ENCODE measurements around the gene PTTG1IP2. TPM values are rescaled to one million over a fixed set of nuclear protein-coding genes. Genes with fewer than 3 reads are reported as not detected.
"Not testable (repeated sequence)": the region's sequence is repeated elsewhere in the genome, so short reads cannot be mapped to it uniquely, and the experiment has no call there.

The PTTG1IP2 gene
- total RNA-seq, 1 experiment from 2014 or later: 0.90 TPM

- Histone ChIP-seq H3K27me3 (ENCODE audit: control insufficient read depth, insufficient read depth, low read length) (no peaks in the 10 kb centered on the region), H3K4me3 (ENCODE audit: insufficient read depth, low read depth, low read length) (no peak overlapping the region), H3K36me3 (replicated peaks; ENCODE audit: control insufficient read depth, insufficient read depth, low read length) (no peaks in the 10 kb centered on the region)
- no peak for DNase-seq
Measured at GRCh38 chr7:90461219-90461618, 8.2 kb upstream of the PTTG1IP2 start.

GRCh38 chr7:90463151-90463628 lies 6.2 kb upstream of the PTTG1IP2 start:
- not testable (repeated sequence) for DNase-seq; H3K27me3 ChIP-seq (ENCODE audit: control insufficient read depth, insufficient read depth, low read length); H3K36me3 ChIP-seq (replicated peaks; ENCODE audit: control insufficient read depth, insufficient read depth, low read length); H3K4me3 ChIP-seq (ENCODE audit: insufficient read depth, low read depth, low read length)

- DNase-seq: no peak
- Histone ChIP-seq H3K4me3 (ENCODE audit: insufficient read depth, low read depth, low read length) (no peak overlapping the region), H3K36me3 (replicated peaks; ENCODE audit: control insufficient read depth, insufficient read depth, low read length) (no peaks in the 10 kb centered on the region), H3K27me3 (ENCODE audit: control insufficient read depth, insufficient read depth, low read length) (no peaks in the 10 kb centered on the region)
Measured at GRCh38 chr7:90465816-90466215, 3.6 kb upstream of the PTTG1IP2 start.

GRCh38 chr7:90472805-90473540 lies 3.5 kb downstream of the PTTG1IP2 start:
- no peak for DNase-seq
- H3K27me3 ChIP-seq (ENCODE audit: control insufficient read depth, insufficient read depth, low read length): no peaks in the 10 kb centered on the region
- no peak overlapping the region for H3K4me3 ChIP-seq (ENCODE audit: insufficient read depth, low read depth, low read length)
- H3K36me3 ChIP-seq (replicated peaks; ENCODE audit: control insufficient read depth, insufficient read depth, low read length): no peaks in the 10 kb centered on the region

- Histone ChIP-seq H3K4me3 (ENCODE audit: insufficient read depth, low read depth, low read length) (no peak overlapping the region), H3K27me3 (ENCODE audit: control insufficient read depth, insufficient read depth, low read length) (no peaks in the 10 kb centered on the region), H3K36me3 (replicated peaks; ENCODE audit: control insufficient read depth, insufficient read depth, low read length) (no peaks in the 10 kb centered on the region)
- no peak for DNase-seq
Measured at GRCh38 chr7:90473814-90474213, 4.4 kb downstream of the PTTG1IP2 start.

DNA sequence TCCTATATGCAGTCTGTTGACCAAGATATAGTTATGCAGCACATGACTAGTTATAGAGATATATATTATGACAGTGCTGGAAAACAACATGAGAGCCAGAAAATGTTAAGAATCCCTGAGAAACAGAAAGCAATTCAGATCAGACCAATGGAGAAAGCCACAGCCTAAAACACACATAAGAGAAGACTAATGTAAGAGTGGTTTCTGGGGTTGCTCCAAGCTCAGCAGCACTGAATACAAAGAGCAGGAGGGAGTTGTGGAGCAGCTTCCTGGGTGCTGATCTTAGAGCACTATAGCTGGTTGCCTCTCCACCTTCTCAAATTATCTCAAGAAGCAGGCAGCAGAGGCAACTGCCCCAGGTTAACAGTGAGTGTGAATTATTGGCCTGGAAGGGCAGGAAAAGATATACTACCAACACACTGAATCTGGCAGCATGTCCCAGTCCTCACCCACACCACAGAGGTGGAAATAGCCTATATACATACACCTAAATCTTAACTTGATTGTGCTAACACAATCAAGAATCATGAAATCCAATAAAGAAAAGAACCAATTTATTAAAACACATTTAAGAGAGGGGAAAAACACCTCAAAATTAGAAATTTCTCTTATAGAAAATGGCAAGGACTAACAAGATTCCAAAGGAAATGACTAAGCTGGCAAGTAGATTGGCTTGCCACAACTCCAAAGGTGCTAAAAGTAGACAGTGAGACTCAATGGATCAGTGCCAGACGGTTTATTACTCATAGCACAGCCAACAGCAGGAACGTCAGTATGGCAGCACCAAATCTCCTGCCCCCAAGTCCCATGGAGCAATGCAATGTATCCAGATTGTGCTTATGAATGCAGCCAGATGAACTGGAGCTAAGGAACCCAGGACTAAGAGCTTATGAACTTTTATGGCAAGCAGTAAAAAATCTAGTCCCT lies 5.1 kb downstream of the PTTG1IP2 start:
- no peaks in the 10 kb centered on the region for H3K36me3 ChIP-seq (replicated peaks; ENCODE audit: control insufficient read depth, insufficient read depth, low read length)
- H3K27me3 ChIP-seq (ENCODE audit: control insufficient read depth, insufficient read depth, low read length): no peaks in the 10 kb centered on the region
- no peak for DNase-seq
- H3K4me3 ChIP-seq (ENCODE audit: insufficient read depth, low read depth, low read length): no peak overlapping the region

DNA sequence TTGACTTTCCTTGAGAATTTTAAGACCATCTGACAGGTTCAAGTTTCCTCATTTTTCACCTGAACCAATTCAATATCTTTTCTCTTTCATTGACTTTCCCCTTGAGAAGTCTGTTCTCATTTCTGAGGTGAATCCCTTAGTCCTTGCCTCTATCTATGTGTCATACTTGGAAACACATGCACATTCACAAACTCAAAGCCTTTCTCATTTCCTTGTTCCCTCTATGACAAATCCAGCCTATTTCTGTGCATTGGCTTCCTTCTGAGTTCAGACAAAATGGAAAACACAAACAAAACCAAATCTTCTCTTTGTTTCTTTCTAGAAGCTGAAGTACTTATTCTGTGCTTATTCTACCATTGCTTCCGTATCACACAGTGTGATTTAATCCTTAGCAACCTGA lies 13.8 kb downstream of the PTTG1IP2 start:
- H3K27me3 ChIP-seq (ENCODE audit: control insufficient read depth, insufficient read depth, low read length): no peaks in the 10 kb centered on the region
- no peaks in the 10 kb centered on the region for H3K36me3 ChIP-seq (replicated peaks; ENCODE audit: control insufficient read depth, insufficient read depth, low read length)
- no peak for DNase-seq
- H3K4me3 ChIP-seq (ENCODE audit: insufficient read depth, low read depth, low read length): no peak overlapping the region

GRCh38 chr7:90484706-90485105 lies 15.3 kb downstream of the PTTG1IP2 start:
- H3K27me3 ChIP-seq (ENCODE audit: control insufficient read depth, insufficient read depth, low read length): no peaks in the 10 kb centered on the region
- no peak for DNase-seq
- no peaks in the 10 kb centered on the region for H3K36me3 ChIP-seq (replicated peaks; ENCODE audit: control insufficient read depth, insufficient read depth, low read length)
- no peak overlapping the region for H3K4me3 ChIP-seq (ENCODE audit: insufficient read depth, low read depth, low read length)

DNA sequence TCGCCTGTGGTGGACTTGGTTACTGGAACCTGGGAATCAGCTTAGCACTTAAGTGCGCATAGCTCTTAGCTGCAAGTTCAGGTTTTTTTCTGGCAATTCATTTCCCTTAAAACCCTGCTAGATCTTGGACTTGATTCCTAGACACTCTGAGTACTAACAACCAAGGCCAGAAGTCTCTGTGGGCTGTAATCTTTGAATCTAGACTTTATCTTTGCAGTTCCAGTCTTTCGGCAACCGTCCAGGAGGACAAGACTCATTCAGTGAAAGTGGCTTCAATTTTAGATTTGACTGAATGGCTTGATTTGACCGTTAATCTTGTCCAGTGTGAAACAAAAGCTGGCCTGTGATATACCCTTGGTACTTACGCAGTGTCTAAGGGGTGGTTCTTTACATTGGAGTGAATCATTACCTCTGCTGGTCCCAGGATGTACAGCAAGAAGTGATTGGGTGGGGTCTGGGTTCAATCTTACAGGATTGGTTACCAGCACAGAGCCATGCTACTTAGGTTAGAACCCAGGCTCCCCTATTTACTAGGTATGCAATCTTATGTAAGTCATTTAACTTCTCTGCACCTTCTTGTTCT lies 16.4 kb downstream of the PTTG1IP2 start:
- DNase-seq: no peak
- H3K4me3 ChIP-seq (ENCODE audit: insufficient read depth, low read depth, low read length): no peak overlapping the region
- no peaks in the 10 kb centered on the region for H3K27me3 ChIP-seq (ENCODE audit: control insufficient read depth, insufficient read depth, low read length)
- H3K36me3 ChIP-seq (replicated peaks; ENCODE audit: control insufficient read depth, insufficient read depth, low read length): no peaks in the 10 kb centered on the region

DNA sequence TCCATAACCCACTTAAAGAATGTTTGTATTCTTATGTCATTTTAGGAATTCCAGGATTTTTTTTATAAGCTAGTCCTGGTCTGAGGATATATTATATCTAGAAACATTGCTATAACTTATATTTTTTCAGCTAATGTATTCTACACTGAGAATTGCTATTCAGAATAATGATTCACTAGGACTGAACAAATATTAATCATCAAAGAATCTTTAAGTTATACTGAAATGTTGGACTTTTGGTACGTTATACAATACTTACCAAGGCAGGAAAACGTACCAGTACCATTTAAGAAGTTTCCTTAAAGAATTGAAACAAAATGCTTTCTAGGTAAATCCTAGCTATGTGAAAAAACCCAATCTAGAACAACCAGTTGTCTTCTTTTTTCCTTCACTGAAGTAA lies 18.4 kb downstream of the PTTG1IP2 start:
- no peak overlapping the region for H3K4me3 ChIP-seq (ENCODE audit: insufficient read depth, low read depth, low read length)
- no peak for DNase-seq
- H3K36me3 ChIP-seq (replicated peaks; ENCODE audit: control insufficient read depth, insufficient read depth, low read length): no peaks in the 10 kb centered on the region
- no peaks in the 10 kb centered on the region for H3K27me3 ChIP-seq (ENCODE audit: control insufficient read depth, insufficient read depth, low read length)

- Histone ChIP-seq H3K36me3 (replicated peaks; ENCODE audit: control insufficient read depth, insufficient read depth, low read length) (no peaks in the 10 kb centered on the region), H3K4me3 (ENCODE audit: insufficient read depth, low read depth, low read length) (no peak overlapping the region), H3K27me3 (ENCODE audit: control insufficient read depth, insufficient read depth, low read length) (no peaks in the 10 kb centered on the region)
- DNase-seq: no peak
Measured at GRCh38 chr7:90488220-90488619, 18.8 kb downstream of the PTTG1IP2 start.

DNA sequence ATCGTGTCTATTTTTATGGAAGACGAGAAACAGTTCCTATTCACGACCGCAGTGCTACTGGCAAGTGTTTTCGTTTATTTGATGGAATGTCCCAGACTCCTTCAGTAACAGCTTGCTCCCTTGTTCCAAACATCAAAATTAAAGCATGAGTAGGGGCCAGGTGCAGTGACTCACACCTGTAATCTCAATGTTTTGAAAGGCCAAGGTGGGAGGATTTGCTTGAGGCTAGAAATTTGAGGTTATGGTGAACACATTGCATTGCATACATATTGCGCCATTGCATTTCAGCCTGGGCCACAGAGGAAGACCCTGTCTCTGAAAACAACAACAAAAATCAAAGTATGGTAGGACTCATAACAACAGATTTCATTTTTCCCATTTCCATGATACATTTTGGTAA lies 22.8 kb downstream of the PTTG1IP2 start:
- Histone ChIP-seq H3K4me3 (ENCODE audit: insufficient read depth, low read depth, low read length) (no peak overlapping the region), H3K36me3 (replicated peaks; ENCODE audit: control insufficient read depth, insufficient read depth, low read length) (no peaks in the 10 kb centered on the region), H3K27me3 (ENCODE audit: control insufficient read depth, insufficient read depth, low read length) (no peaks in the 10 kb centered on the region)
- DNase-seq: no peak

DNA sequence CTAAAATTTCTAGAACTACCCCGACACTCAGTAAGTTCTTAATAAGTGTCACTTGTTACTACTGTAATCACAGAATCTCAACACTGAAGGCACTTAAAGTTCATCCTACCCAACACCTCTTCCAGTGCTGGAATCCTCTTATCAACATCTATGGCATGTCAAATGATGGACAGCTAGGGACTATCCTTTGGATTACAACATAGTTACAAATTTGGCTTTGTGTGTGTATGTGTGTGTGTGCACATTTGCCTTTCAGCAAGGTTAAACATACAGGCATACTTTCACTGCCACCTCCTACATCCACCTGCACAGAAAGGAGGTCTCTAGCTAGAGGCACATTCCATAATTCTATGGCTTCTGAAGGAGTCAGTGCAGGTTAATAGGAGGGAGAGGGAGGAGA lies 25.8 kb downstream of the PTTG1IP2 start:
- no peak overlapping the region for H3K4me3 ChIP-seq (ENCODE audit: insufficient read depth, low read depth, low read length)
- no peaks in the 10 kb centered on the region for H3K36me3 ChIP-seq (replicated peaks; ENCODE audit: control insufficient read depth, insufficient read depth, low read length)
- no peaks in the 10 kb centered on the region for H3K27me3 ChIP-seq (ENCODE audit: control insufficient read depth, insufficient read depth, low read length)
- DNase-seq: no peak

- H3K4me3 ChIP-seq (ENCODE audit: insufficient read depth, low read depth, low read length): no peak overlapping the region
- no peaks in the 10 kb centered on the region for H3K36me3 ChIP-seq (replicated peaks; ENCODE audit: control insufficient read depth, insufficient read depth, low read length)
- DNase-seq: no peak
- no peaks in the 10 kb centered on the region for H3K27me3 ChIP-seq (ENCODE audit: control insufficient read depth, insufficient read depth, low read length)
Measured at GRCh38 chr7:90502539-90502938, 33.1 kb downstream of the PTTG1IP2 start.

DNA sequence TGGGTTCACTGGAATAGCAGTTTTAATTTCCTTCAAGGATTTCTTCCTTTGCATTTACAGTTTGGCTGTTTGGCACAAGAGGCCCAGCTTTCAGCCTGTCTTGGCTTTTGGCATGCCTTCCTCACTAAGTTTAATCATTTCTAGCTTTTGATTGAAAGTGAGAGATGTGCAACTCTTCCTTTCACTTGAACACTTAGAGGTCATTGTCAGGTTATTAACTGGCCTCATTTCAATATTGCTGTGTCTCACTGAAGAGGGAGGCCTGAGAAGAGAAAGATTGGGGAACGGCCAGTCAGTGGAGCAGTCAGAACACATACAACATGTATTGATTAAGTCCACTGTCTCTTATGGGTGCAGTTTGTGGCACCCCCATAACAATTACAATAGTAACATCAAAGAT lies 33.9 kb downstream of the PTTG1IP2 start:
- no peaks in the 10 kb centered on the region for H3K36me3 ChIP-seq (replicated peaks; ENCODE audit: control insufficient read depth, insufficient read depth, low read length)
- no peak overlapping the region for H3K4me3 ChIP-seq (ENCODE audit: insufficient read depth, low read depth, low read length)
- no peaks in the 10 kb centered on the region for H3K27me3 ChIP-seq (ENCODE audit: control insufficient read depth, insufficient read depth, low read length)
- no peak for DNase-seq

All from H7 (cell line).